SK-MEL-5 (cell line): ENCODE data around the gene INSRR. TPM values are rescaled to one million over a fixed set of nuclear protein-coding genes. Genes with fewer than 3 reads are reported as not detected.

Experiments used
- DNase-seq: peaks from one replicate; pipeline ENCODE4 v3.0.0-alpha.2; 2016; ENCODE audit warnings: low read depth, low spot score
- in situ Hi-C: cut with HindIII; loops from 2 replicates; pipeline ENCODE4 v1.10.0; 2016; ENCODE audit warnings: low sequenced_read_pairs, high pct_unique_total_duplicates, low pct_unique_long_range_greater_than_20kb
- total RNA-seq: library from RNA; depleted of rRNA; stranded (reverse); fragments of >200 nt; shearing (Covaris generic); gene quantifications from 2 replicates; pipeline ENCODE4 v1.2.3, GENCODE V29; 2014; rRNA removed

INSRR gene
- total RNA-seq, 1 experiment from 2014 or later, result not detected

DNA sequence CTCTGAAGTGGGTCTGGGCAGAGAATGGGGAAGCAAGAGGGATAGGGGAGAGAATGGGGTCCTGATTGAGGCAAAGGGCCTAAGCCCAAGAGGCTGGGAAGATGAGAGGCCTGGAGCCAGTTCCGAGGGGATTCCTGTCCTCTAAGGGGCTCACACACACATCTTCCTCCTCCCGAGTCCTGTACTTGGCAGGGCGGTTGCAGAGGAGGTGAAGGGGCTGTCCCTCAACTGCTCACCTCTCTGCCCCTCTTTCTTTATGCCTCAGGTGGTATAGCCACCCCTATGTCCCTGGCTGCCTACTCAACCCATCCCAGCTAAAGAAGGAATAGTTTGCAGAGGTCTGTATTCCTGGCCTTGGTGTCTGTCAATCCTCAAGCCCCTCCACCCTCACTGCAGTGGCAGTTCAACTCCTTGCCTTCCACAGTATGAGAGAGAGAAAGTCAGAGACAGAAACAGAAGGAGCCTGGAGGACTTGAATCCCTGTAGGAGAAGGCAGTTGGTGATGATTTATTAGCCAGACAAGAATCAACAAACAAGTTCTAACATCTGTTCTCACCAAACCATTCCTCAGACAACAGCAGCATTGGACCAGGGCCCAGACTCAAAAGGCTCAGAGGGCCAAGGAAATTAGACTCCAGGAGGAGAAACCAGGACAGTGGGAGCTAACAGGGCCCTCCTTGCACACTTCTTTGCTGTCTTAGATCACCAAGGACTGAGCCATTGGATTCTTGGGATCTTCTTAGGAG, 53.0 kb downstream of the INSRR start:
- in situ Hi-C loops, result no loop called here
- DNase-seq, result no peak

DNA sequence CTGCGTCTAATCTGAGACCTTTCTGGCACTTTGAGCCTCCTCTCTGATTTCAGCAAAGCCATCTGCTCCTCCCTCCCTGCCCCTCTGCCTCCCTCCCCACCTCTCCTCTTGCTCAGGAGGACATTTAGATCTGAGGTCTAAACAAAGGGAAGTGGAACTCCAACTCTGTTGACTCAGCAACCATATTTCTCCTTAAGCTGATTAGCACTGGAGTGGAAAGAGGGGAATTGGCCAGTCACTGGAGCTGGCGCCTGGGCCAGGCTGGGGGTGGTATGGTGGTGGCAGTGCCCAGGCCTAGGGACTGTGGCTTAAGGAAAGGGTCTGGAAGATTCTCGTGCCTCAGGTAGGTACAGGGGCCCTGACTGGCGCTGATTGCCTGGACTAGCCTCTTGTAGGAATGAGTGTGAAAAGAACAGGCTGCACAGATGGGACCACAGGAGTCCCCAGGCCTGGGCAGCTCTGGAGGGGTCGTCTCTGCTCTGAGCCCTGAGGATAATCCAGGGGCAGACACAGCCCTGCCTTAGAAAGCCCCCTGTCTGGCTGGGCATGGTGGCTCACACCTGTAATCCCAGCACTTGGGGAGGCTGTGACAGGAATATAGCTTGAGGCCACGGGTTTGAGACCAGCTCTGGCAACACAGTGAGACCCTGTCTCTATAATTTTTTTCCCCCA, 54.2 kb downstream of the INSRR start:
- in situ Hi-C loops, result no loop called here
- no peak for DNase-seq

DNA sequence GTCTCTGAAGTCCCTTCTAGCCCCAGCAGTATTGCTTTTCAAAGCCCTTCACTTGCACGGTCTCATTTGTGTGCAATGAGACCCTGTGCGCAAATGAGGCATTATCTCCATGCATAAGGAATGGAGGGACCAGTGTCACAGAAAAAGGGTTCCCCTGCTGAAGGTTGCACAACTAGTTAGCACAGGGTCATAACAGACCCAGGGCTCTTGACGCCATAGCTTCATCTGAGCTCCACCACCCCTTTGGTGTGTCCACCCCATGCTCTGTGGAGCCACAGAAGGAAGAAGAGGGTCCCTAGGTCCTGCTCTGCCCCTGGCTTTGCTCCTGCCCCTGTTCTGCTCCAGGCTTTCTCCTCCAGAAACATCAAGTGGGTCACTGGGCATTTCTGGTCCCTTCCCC, 54.9 kb downstream of the INSRR start:
- in situ Hi-C loops, result no loop called here

DNA sequence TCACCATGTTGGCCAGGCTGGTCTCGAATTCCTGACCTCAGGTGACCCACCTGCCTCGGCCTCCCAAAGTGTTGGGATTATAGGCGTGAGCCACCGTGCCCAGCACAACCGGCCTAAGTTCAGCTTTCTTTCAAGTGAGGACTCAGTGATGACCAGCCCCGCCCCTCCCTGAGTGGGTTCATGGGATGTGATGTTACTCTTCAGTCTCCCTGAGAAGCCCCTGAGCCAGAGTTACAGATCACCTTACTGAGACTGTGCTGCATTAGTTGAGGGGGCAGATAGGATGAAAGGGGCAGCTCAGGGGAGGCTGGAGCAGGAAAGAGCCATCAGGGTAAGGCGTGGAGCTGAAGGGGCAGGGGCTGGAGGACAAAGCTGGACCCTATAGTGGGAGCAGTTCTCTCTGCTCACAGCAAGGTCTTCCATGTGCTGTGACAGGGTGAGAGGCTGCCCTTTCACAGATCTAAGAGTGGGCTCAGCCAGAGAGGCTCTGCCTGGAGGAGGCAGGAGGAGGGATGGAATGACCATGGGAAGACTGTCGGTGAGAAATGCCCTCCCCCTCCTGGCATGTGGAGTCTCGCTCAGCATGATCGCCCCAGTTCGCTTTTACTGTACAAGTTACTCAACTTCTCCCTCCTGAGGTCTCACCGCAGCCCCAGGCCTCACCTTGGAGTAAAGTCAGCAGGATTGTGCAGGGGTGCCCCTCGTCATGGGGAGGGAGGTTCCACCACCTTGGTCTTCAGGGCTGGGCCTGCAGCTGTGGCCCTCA, 55.6 kb downstream of the INSRR start:
- in situ Hi-C loops, result no loop called here
- no peak for DNase-seq

More for the DNA sequence above, 54.9 kb downstream of the INSRR start:
- no peak for DNase-seq

DNA sequence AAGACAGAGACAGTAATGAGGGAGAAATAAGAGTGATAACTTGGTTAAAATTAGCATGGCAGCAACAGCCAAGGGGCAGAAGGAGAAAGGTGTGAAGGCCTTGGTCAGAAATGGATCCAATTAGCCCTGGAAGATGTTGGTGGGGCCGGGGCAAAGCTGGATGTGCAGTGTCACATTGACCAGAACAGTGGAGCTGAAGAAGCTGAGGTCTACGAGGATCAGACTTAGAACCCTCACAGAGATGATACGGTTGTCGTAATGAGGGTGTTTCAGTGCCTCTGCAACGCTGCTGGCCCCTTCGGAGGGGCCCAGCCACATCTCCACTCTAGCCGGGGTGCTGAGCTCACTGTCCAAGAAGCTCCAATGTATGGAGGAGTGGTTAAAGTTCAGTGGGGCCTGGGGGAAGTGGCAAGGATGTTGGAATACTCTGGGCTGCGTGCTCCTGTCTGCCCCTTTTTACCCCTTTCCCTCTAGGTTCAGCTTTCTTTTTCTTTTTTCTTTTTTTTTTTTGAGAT, 56.4 kb downstream of the INSRR start:
- DNase-seq, result no peak
- in situ Hi-C loops, result no loop called here

DNA sequence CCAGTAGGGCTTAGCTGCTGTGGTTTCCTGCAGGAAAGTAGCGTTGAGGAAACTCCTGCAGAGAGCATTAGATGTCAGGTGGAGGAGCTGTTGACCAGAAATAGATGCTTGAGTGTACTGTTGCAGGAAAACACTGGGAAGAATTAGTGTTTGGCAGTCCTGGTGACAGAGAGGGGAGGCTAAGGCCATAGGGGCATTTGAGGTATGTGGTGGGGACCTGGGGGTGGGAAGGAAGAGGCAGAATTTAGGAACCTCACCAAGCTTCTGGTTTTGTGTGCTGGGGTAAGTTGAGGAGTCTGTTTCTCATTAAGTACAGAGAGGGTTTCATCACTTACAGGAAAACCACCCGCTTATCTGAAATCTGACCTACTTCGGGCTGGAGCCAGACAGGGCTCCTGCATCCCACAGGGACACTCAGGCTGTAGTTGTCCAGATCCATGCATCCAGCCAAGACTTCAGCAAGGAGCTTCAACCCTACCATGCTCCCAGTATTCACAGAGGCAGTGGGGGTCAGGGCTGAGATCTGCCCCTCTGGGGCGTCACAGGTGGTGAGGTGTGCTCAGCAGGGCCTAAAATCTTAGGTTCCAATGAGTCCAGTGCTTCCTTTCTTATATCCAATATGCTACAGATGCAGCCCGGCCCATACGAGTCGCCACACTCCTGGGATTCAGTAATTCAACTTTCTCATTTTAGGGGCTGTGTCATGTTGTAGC, 57.4 kb downstream of the INSRR start:
- in situ Hi-C loops, result no loop called here
- no peak for DNase-seq

DNA sequence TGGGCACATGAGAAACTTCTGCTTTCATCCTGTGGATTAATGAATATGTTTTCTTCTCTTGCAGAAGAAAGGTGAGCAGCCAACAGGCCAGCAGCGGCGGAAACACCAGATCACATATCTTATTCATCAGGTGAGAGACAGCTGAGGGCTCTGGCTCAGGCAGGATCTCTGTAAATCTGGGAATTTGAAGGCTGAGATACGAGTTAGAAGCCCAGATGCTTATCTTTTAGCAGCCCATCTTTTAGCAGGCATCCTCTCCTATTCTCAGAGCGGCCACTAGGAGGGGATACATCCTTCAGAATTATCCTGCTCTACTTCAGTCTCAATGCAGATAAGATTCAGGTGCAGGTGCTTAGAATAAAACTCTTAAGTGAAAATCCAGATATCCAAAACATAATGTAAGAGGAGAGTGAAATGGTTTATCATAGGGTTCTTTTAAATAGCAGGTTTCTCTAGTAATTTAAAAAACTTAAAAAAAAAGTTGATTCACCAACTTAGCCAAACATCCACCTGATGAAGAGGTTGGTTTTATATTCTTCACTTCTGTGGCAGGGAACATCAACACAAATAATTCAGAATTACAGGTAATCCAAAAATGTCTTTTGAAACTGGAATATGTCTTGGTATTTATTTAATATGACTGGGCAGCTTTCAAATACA, 61.6 kb downstream of the INSRR start:
- peak; percentile 74 for DNase-seq
- in situ Hi-C loops, result no loop called here

DNA sequence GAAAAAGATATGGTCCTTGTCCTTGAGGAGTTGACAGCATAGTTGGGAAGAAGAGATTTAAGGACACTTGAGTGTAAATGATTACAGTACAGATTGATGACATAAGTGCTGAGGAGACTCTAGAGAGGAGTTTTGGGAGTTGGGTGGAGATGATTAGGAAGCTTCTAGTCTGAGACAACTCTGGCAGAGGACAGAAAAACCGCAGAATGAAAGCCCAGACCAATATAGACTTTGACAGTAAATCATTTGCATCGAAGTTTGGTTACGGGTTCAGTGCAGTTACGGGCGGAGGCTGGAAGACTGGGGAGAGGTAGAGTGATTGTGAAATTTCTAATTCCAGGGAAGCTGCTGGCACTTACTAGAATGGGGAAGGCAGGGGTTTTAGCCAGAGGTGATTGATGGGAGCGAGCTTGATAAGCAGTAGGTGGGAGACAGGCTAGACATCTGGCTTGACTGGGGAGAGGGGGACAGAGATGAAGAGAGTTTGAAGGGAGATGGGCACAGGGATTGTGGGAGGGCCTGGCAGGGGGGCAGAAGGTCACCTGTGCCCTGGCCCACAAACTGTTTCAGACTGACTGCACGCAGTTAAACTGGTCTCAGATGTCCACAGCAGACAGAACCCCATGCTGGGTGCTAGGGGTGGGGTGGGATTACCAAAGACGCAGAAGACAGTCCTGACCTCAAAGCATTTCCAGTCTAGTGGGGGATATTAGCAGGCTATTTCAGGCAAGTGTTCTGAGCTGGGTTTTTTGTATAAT, 62.4 kb downstream of the INSRR start:
- in situ Hi-C loops, result no loop called here
- DNase-seq, result no peak

DNA sequence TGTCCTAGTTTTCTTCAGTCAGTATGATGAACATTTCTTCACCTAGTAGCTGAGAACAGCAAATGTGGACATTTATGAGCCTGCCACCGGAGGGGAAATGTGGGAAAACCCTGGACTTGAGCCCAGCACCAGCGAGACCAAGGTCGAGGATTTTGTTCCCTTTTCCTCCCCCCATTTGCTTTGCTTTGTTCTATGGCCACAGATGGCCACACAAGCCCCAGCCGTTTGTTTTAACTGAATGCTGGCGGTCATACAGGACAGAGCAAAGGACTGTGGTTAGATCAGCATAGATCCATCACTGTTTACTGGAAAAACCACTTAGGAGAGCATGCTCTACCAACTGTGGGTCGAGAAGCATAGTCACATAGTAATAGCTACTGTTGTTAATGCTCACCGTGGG, 63.1 kb downstream of the INSRR start:
- no peak for DNase-seq
- in situ Hi-C loops, result no loop called here

DNA sequence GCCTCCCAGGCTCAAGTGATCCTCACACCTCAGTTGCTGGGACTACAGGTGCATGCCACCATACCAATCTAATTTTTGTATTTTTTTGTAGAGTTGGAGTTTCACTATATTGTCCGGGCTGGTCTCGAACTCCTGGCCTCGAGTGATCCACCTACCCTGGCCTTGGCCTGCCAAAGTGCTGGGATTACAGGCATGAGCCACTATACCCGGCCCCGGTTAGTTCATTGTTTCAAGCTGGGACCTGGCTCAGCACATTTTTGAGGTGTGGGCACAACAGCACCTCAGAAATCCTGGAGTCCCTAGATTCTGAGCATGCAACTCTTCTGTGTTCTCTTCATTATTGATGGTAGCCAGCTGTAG, 63.6 kb downstream of the INSRR start:
- in situ Hi-C loops, result no loop called here
- no peak for DNase-seq

DNA sequence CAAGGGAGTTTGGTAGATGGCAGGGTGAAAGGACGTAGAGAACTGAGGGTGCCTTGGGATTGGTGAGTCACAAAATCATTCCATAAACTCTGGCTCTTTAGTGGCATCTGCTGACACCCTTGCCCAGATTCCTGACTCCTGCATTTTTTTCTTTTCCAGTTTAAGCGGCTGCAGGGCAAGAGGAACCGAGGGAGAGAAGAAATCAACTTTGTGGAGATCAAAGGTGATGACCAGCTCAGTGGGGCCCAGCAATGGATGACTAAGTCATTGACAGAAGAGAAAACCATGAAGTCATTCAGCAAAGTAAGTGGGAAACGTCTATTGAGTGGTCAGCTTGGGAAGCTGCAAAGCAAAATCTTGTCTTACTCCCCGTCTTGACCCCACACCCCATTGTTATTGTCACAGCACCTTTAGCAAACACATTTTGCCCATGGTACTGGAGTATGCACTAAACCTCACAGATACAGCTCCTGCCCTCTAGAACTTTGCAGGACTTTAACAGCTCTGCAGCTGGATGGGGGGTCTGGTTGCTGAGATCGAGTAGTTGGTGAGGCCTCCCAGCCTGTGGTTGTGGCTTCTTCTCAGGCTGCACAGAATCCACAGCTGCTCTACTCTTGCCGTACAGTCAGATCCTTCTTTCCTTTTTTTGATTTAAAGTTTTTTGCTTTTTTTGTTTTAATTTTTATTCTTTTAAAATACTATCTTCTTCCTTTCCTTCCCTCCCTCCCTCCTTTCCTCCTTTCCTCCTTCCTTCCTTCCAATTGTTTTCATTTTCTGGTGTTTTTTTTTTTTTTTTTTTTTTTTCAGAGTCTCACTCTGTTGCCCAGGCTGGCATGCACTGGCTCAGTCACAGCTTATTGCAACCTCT, 64.2 kb downstream of the INSRR start:
- in situ Hi-C loops, result no loop called here
- DNase-seq, result no peak

Other genes starting within 250 kb of the INSRR start
- not detected in 2 replicates for gene HAPLN2, start 239.7 kb downstream of the INSRR start, total RNA-seq
- gene BCAN, start 217.0 kb downstream of the INSRR start, total RNA-seq, result 34.2 and 43.7 TPM in 2 replicates
- 81.0 and 97.4 TPM in 2 replicates for gene NES, start 181.7 kb downstream of the INSRR start, total RNA-seq
- gene CRABP2, start 153.5 kb downstream of the INSRR start, total RNA-seq, result 0.29 TPM in 1 of 2 replicates, not detected in the other
- 12.5 and 15.1 TPM in 2 replicates for gene METTL25B, start 130.6 kb downstream of the INSRR start, total RNA-seq
- 20.0 and 29.1 TPM in 2 replicates for gene ISG20L2, start 130.4 kb downstream of the INSRR start, total RNA-seq
- 152 and 180 TPM in 2 replicates for gene MRPL24, start 118.0 kb downstream of the INSRR start, total RNA-seq
- gene HDGF, start 107.4 kb downstream of the INSRR start, total RNA-seq, result 189 and 191 TPM in 2 replicates
- 30.6 and 34.0 TPM in 2 replicates for gene PRCC, start 91.6 kb downstream of the INSRR start, total RNA-seq
- gene SH2D2A, start 42.3 kb downstream of the INSRR start, total RNA-seq, result 0.32 TPM in 1 of 2 replicates, not detected in the other
- gene NTRK1, start 1.7 kb upstream of the INSRR start, total RNA-seq, result 0.32 and 0.53 TPM in 2 replicates
- not detected in 2 replicates for gene PEAR1, start 34.6 kb upstream of the INSRR start, total RNA-seq
- not detected in 2 replicates for gene LRRC71, start 61.5 kb upstream of the INSRR start, total RNA-seq
- gene ARHGEF11, start 186.6 kb upstream of the INSRR start, total RNA-seq, result 37.9 and 40.9 TPM in 2 replicates
- not detected in 2 replicates for gene ETV3L, start 240.7 kb upstream of the INSRR start, total RNA-seq